Upper lobe of left lung (tissue), 4 donors: ENCODE results near the gene PRSS36.

ENCODE experiments used
- CTCF ChIP-seq, 6 experiments: fragments of 450-650 bp in 4 of 6; fragments of 200-600 bp in 2 of 6; sonication (generic) in 2 of 6; IDR thresholded peaks; one replicate each; pipeline ENCODE4 v1.5.1; 2016 to 2019; ENCODE audit warnings: antibody characterized with exemption in 6 of 6
- POLR2A ChIP-seq, 4 donors: fragments of 450-650 bp; IDR thresholded peaks; one replicate each; pipeline ENCODE4 v1.5.1; 2016 to 2017; ENCODE audit warnings: antibody characterized with exemption in 4 of 4, mild to moderate bottlenecking in 2 of 4
- POLR2AphosphoS5 ChIP-seq, 2 donors: sonication (generic); formaldehyde crosslinking; IDR thresholded peaks; one replicate each; pipeline ENCODE4 v1.5.1; 2017; ENCODE audit warnings: antibody characterized with exemption in 2 of 2

- TF ChIP-seq POLR2A (IDR thresholded peaks at IDR 0.05) (no peak), POLR2AphosphoS5 (IDR thresholded peaks at IDR 0.05) (no peak), CTCF (IDR thresholded peaks at IDR 0.05) (no peak)
These were observed 48.5 kb upstream of the PRSS36 start for GRCh38 chr16:31198207-31198882.
